Measurements from ENCODE around the gene WEE2. TPM values are rescaled to one million over a fixed set of nuclear protein-coding genes. Genes with fewer than 3 reads are reported as not detected.

WEE2 gene
- total RNA-seq, result 0.17 TPM in 1 of 2 replicates, not detected in the other

GRCh38 chr7:141708351-141708750, at the start of gene WEE2:
TSS of gene WEE2 (plus strand) at chr7:141708353. CDS start at chr7:141708759, 406 bp downstream.

DNA sequence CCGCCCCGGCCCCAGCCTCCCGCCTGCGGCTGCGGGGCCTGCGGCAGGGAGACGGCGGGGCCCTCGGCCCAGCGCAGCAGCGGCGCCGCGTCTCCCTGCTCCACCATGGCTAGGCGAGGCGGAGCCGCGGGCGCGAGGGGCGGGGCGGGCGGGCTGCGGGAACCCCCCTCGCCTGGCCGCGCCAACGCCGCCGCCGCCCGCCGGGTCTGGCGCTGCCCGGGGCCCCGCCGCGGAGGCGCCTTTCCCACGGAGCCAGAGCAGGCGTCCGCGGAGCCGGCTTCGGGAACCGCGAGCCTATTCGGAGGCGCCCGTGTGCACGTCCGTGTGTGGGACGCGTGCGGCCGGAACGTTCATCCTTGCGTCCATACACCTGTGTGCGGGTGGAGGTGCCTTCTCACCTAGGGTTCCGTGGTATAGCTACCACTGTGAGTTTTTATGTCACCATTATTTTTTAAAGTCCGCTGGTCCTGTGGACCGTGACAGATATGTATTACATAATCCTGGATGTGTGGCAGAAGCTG, 6.0 kb upstream of the WEE2 start, which contains the start of gene DENND11:
DENND11 (minus strand) TSS at position 120 of the 521 bp plus-strand sequence; CDS start at position 107, 13 bp downstream.

DNA sequence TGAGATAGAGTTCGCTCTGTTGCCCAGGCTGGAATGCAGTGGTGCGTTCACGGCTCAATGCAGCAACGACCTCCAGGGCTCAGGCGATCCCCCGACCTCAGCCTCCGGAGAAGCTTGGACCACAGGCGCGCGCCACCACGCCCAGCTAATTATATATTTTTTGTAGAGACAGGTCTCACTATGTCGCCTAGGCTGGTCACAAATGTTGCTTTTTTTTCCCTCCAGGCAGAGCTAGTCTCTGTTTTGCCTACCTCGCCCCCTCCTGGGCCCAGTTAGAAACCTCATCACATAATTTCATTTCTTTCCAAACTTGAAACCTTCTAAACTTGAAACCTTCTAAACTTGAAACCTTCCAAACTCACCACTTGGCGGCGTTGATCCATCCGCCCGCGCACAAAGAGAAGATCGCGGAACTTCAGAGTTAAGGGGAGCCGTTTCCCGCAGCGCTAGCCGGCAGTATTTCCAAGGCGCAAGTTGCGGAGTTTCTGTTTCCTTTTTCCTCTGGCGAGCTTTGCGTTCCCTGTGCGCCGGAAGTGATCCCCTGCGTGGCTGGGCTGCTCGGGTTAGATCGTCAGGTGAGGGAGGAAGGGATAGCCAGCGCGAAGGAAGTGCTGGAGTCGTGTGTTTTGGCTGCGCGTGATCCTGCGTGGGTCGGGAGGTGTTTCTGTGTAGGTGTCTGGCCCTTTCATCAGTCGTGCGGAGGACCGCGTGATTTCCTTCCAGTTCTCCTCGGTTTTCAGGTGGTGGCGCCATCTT, 29.9 kb downstream of the WEE2 start, which contains the start of gene SSBP1:
SSBP1 (plus strand) TSS at position 523 of the 756 bp plus-strand sequence. CDS start 809 bp downstream, outside the sequence.

GRCh38 chr7:141763797-141764196, 55.6 kb downstream of the WEE2 start, which contains the start of gene TAS2R3:
TSS of gene TAS2R3 (plus strand) at chr7:141764097. CDS start at chr7:141764159, 62 bp downstream.

GRCh38 chr7:141776374-141776773, 68.2 kb downstream of the WEE2 start, which contains the start of gene TAS2R4:
TSS of gene TAS2R4 (plus strand) at chr7:141776674. CDS start at chr7:141778489, 1,815 bp downstream.

Other genes with a start within 250 kb of the WEE2 start
- gene AGK, start 156.9 kb upstream of the WEE2 start, total RNA-seq, result 11.6 and 15.8 TPM in 2 replicates
- 5.7 and 9.6 TPM in 2 replicates for gene DENND11, start 6.2 kb upstream of the WEE2 start, total RNA-seq
- gene SSBP1, start 30.0 kb downstream of the WEE2 start, total RNA-seq, result 158 and 165 TPM in 2 replicates
- 1.3 and 1.5 TPM in 2 replicates for gene TAS2R3, start 55.7 kb downstream of the WEE2 start, total RNA-seq
- 0.79 and 1.3 TPM in 2 replicates for gene TAS2R4, start 68.3 kb downstream of the WEE2 start, total RNA-seq
- 0.43 and 0.79 TPM in 2 replicates for gene TAS2R5, start 81.9 kb downstream of the WEE2 start, total RNA-seq
- gene PRSS37, start 133.1 kb downstream of the WEE2 start, total RNA-seq, result not detected in 2 replicates
- gene OR9A4, start 208.0 kb downstream of the WEE2 start, total RNA-seq, result not detected in 2 replicates
- gene CLEC5A, start 238.6 kb downstream of the WEE2 start, total RNA-seq, result not detected in 2 replicates

Measured in bronchial smooth muscle cell (primary cell).